HFFc6 (cell line): ENCODE measurements around the gene C1orf174. TPM values are rescaled to one million over a fixed set of nuclear protein-coding genes. Genes with fewer than 3 reads are reported as not detected.

Experiments
- DNase-seq: peaks from one replicate; pipeline ENCODE4 v3.0.0-alpha.2; 2018
- H3K27ac Mint-ChIP-seq: 2 replicates; pipeline ENCODE4 v1.8.0; 2020; ENCODE audit warnings: mild to moderate bottlenecking, mixed read lengths
- H3K27me3 Mint-ChIP-seq: 2 replicates; pipeline ENCODE4 v1.8.0; 2021; ENCODE audit warnings: mild to moderate bottlenecking, moderate library complexity, mixed read lengths; ENCODE audit not compliant: insufficient read depth
- H3K36me3 Mint-ChIP-seq: 2 replicates; pipeline ENCODE4 v1.8.0; 2021; ENCODE audit warnings: low read depth, mixed read lengths
- H3K4me1 Mint-ChIP-seq: 2 replicates; pipeline ENCODE4 v1.8.0; 2020; ENCODE audit warnings: low read depth, mixed read lengths
- H3K4me3 Mint-ChIP-seq: 2 replicates; pipeline ENCODE4 v1.8.0; 2020; ENCODE audit warnings: mild to moderate bottlenecking, moderate library complexity, mixed read lengths
- H3K9me3 Mint-ChIP-seq: 2 replicates; pipeline ENCODE4 v1.8.0; 2020; ENCODE audit warnings: mild to moderate bottlenecking, mixed read lengths
- CTCF ChIP-seq: fragments of 200-600 bp; sonication (generic); IDR thresholded peaks from 2 replicates; pipeline ENCODE4 v1.5.0; 2021; ENCODE audit warnings: antibody characterized with exemption, mild to moderate bottlenecking
- total RNA-seq, 6 experiments: library from RNA; stranded (reverse); fragmentation: NEBNext Ultra II Directional; extraction: Animal tissue kit (Norgen Biotek cat#: 25700); gene quantifications; 2 replicates in 1 of 6; 3 replicates in 5 of 6; pipeline ENCODE4 v1.2.3, GENCODE V29; 2021

C1orf174 gene
- total RNA-seq, 6 experiments from 2014 or later: 19.2 to 23.5 (median 20.7) TPM

DNA sequence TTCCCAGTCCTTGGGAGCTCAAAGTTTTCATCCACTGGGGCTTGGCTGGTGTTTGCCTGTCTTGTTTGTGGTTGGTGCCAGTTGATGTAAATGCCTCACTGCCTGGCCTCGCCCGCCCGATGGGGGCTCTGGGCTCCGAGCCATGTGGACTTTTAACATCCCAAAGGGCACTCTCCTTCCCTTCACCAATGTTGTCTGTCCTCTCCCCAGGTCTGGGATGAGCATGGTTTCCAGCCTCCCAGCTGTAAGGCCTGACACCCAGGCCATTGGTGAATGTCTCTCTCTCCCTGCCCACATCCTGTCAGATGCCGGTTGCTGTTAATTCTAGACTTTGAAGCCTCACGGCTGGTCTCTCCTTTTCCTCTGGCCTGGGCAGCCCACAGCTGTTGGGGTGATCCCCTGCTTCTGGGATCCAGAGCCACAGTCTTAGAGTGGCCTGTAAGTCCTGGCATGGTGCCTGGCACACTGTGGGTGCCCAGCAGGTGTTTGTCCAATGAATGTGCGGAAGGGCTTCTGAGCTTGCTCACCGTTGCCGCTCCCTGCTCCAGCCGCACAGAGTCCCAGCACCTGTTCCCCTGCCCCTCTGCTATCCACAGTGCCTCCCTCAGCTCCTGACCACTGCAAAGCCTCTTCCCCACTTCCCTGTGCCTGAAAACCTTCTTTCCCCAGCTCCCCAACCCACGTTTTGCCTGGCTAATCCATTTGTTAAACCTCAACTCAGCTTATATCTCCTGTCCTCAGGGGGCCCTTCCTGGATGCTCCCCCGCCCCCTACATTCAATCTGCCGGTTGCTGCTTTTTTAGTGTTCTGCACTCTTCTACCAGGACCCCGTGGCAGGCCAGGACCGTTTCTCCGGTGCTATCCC is 3.3 kb upstream of the C1orf174 start:
- no peak overlapping the region for H3K27ac Mint-ChIP-seq

GRCh38 chr1:3902571-3903091 is 2.6 kb upstream of the C1orf174 start:
- peaks cover 11% of the 10 kb centered on the region for H3K36me3 Mint-ChIP-seq
- TF ChIP-seq CTCF: no peak
- no peak overlapping the region for H3K27ac Mint-ChIP-seq
- peaks cover 10% of the 10 kb centered on the region; the same call in 1 of the 2 replicates for H3K9me3 Mint-ChIP-seq
- H3K27me3 Mint-ChIP-seq: no peaks in the 10 kb centered on the region; the same call in 1 of the 2 replicates
- peaks cover 29% of the 10 kb centered on the region for H3K4me1 Mint-ChIP-seq
- H3K4me3 Mint-ChIP-seq: no peak overlapping the region
- DNase-seq: no peak

More for the DNA sequence above, 3.3 kb upstream of the C1orf174 start:
- H3K9me3 Mint-ChIP-seq: peaks cover 3% of the 10 kb centered on the region; the same call in 1 of the 2 replicates
- no peak for TF ChIP-seq CTCF
- no peaks in the 10 kb centered on the region; the same call in 1 of the 2 replicates for H3K27me3 Mint-ChIP-seq
- peaks cover 5% of the 10 kb centered on the region for H3K36me3 Mint-ChIP-seq
- peaks cover 22% of the 10 kb centered on the region for H3K4me1 Mint-ChIP-seq
- DNase-seq: no peak
- no peak overlapping the region for H3K4me3 Mint-ChIP-seq

DNA sequence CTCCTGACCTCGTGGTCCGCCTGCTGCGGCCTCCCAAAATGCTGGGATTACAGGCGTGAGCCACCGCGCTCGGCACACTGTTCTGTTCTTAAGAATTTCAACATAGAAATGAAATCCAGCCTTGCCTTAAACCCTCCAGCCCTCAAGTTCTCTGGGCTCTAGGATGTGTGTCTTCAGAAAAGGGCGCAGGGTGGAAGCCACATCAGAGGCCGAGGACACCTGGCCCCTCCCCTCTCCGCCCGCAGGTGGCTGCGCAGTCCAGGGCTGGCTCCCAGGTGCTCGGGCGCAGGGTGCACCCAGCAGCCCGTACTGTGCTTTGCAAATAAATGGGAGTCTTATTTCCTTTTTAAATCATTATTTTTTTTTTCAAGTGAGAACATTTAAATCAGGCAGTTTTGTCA is 2.0 kb upstream of the C1orf174 start:
- DNase-seq: no peak
- peaks cover 16% of the 10 kb centered on the region for H3K36me3 Mint-ChIP-seq
- H3K4me3 Mint-ChIP-seq: no peak overlapping the region
- peaks cover 10% of the 10 kb centered on the region; the same call in 1 of the 2 replicates for H3K9me3 Mint-ChIP-seq
- no peak for TF ChIP-seq CTCF
- H3K4me1 Mint-ChIP-seq: peaks cover 34% of the 10 kb centered on the region
- no peak overlapping the region for H3K27ac Mint-ChIP-seq
- no peaks in the 10 kb centered on the region; the same call in 1 of the 2 replicates for H3K27me3 Mint-ChIP-seq

- Mint-ChIP-seq H3K27me3 (no peaks in the 10 kb centered on the region; the same call in 1 of the 2 replicates), H3K36me3 (peaks cover 18% of the 10 kb centered on the region), H3K4me3 (peak overlapping the region; percentile 94), H3K27ac (peak overlapping the region; percentile 100), H3K4me1 (peaks cover 45% of the 10 kb centered on the region), H3K9me3 (peaks cover 10% of the 10 kb centered on the region; the same call in 1 of the 2 replicates)
- DNase-seq: peak; percentile 95
- no peak for TF ChIP-seq CTCF
These were observed 977 bp upstream of the C1orf174 start for GRCh38 chr1:3900969-3901529.

DNA sequence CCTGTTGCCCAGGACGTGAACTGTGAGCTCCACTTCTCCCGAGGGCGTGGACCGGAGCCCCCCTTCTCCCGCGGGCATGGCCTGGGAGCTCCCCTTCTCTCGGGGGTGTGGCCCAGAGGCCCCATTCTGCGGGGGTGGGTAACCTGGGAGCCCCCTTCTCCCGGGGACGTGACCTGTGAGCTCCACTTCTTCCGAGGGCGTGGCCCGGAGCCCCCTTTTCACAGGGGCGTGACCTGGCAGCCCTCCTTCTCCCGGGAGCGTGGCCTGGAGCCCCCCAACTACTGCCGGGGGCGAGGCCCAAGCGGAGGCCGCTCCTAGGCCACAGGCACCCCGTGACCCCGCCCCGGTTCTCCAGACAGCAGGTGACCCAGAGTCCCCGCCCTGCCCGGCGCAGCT is 320 bp downstream of the C1orf174 start:
- peak overlapping the region; percentile 100 for H3K27ac Mint-ChIP-seq

More for the DNA sequence above, 320 bp downstream of the C1orf174 start:
- no peak for DNase-seq
- Mint-ChIP-seq H3K27me3 (no peaks in the 10 kb centered on the region; the same call in 1 of the 2 replicates), H3K4me3 (peak overlapping the region; percentile 94), H3K9me3 (peaks cover 10% of the 10 kb centered on the region; the same call in 1 of the 2 replicates), H3K36me3 (peaks cover 18% of the 10 kb centered on the region), H3K4me1 (peaks cover 55% of the 10 kb centered on the region)
- TF ChIP-seq CTCF: no peak; the same call in 1 of the 2 replicates
